Body of pancreas (tissue), 4 donors: Measurements from ENCODE around the gene ENTHD1.

Experiments used
- CTCF ChIP-seq, 7 experiments: fragments of 450-650 bp in 4 of 7; fragments of 200-600 bp in 3 of 7; sonication (generic) in 3 of 7; IDR thresholded peaks; one replicate each; pipeline ENCODE4 v1.5.1; 2016 to 2019; ENCODE audit warnings: antibody characterized with exemption in 7 of 7
- POLR2A ChIP-seq, 3 donors: fragments of 450-650 bp; IDR thresholded peaks; one replicate each; pipeline ENCODE4 v1.6.1; 2016; ENCODE audit warnings: antibody characterized with exemption in 3 of 3, mild to moderate bottlenecking in 2 of 3

GRCh38 chr22:39705386-39705785 is 188.2 kb downstream of the ENTHD1 start:
- TF ChIP-seq CTCF (IDR thresholded peaks at IDR 0.05), result no peak
- TF ChIP-seq POLR2A (IDR thresholded peaks at IDR 0.05), result no peak
